ENCODE data around the gene WNK2.

The WNK2 gene

GRCh38 chr9:93164085-93164484, 19.9 kb upstream of the WNK2 start:
- no peak for DNase-seq

- no peak for DNase-seq
Measured at GRCh38 chr9:93166699-93167098, 17.2 kb upstream of the WNK2 start.

DNA sequence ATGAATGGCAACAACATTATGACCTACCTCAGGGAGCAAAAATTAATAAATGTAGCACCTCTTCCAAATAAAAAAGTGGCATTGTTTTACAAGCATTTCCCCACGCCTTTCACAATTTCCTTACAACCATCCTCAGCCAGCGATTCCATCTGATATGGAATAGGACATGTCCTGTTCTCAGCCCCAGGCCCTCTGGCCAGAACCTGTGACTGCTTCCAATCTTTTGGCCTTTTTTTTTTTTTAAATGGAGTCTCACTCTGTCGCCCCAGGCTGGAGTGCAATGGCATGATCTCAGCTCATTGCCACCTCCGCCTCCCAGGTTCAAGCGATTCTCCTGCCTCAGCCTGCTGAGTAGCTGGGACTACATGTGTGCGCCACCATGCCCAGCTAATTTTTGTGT, 16.8 kb upstream of the WNK2 start:
- DNase-seq: no peak

DNA sequence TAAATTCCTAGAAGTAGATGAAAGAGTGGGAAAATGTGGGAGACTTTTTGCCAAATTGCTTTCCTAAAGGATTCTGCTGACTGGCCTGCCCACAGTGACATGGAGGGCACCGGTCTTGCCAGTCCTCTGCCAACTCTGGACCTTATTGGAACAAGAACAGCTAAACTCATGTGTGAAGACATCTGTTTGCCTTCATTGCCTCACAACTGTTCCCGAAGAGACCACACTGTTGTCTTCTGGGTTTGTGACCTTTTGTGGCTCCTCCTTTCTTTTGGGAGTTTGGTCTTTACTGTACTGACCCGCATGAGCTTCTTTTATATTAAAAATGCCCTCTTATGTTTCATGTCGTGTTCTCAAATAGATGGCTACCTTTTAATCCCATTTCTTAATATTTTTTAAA, 16.1 kb upstream of the WNK2 start:
- DNase-seq: no peak

DNA sequence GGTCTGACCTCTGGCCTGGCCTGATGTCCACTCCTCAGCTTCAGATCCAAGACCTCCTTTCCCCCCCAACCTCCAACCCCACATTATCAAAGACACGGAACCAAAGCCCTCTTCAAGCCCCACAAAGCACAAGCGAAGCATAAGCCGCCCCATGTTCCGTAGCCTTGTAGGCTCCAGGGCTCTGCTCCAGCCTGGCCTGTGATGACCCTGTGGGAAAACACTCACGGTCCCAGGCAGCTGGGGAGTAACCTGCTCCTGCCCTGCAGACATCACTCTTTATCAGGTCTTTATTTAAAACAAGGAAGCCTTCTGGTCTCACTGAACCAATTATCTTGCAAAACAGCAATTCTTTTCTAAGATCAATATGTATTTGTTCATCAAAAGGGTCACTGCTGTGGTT, 15.4 kb upstream of the WNK2 start:
- DNase-seq: no peak

- no peak for DNase-seq
Measured at GRCh38 chr9:93169444-93169843, 14.5 kb upstream of the WNK2 start.

DNA sequence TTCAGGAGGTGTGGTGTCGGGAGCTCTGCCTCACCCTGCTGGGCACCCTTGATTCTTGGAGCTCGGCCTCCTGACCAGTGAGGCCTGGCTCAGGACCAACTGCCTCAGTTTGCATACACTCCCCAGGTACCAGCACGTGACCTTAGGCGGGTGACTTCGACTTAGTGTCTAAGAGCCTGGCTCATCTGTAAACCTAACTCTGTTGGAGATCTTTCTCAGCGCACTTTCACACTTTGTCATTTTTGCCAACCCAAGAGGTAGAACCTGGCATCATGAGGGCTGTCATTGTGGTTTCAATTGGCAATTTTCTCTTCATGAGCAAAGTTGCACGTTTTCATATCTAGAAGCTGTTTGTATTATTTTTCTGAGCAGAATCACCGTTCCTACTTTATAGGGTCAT, 13.4 kb upstream of the WNK2 start:
- no peak for DNase-seq

DNA sequence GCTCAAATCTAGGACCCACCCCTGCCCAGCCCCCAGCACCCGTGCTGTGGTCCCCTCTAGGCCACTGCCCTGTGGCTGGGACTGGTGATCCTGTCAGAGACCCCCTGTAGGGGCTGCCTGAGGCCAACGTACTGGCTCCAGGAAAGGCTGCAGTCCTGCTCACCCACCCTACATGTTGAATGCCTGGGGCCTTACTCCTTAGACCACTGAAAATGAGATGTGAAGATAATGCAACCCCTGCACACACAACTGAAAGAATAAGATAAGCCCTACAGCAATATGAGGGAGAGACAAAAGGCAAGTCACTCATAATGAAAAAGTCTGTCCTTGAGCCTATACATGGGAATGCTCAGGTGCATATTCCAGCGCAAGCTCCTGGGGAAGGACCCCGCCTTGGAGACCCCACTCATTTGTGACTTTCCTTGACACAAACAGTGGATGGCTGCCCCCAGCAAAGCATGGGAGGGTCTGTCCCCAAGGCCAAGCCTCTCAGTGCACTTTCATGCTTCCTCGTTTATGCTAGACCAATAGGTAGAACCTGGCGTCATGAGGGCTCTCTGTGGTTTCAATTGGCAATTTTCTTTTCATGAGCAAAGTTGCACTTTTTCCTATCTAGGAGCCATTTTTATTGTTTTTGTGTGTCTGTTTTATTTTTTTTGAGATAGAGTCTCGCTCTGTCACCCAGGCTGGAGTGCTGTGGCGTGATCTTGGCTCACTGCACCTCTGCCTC, 12.5 kb upstream of the WNK2 start:
- no peak for DNase-seq

GRCh38 chr9:93172666-93173364, 11.1 kb upstream of the WNK2 start:
- DNase-seq: no peak

GRCh38 chr9:93173365-93174051, 10.4 kb upstream of the WNK2 start:
- DNase-seq: no peak

GRCh38 chr9:93174976-93175375, 9.0 kb upstream of the WNK2 start:
- DNase-seq: no peak

- DNase-seq: no peak
Measured at GRCh38 chr9:93177676-93178075, 6.3 kb upstream of the WNK2 start.

DNA sequence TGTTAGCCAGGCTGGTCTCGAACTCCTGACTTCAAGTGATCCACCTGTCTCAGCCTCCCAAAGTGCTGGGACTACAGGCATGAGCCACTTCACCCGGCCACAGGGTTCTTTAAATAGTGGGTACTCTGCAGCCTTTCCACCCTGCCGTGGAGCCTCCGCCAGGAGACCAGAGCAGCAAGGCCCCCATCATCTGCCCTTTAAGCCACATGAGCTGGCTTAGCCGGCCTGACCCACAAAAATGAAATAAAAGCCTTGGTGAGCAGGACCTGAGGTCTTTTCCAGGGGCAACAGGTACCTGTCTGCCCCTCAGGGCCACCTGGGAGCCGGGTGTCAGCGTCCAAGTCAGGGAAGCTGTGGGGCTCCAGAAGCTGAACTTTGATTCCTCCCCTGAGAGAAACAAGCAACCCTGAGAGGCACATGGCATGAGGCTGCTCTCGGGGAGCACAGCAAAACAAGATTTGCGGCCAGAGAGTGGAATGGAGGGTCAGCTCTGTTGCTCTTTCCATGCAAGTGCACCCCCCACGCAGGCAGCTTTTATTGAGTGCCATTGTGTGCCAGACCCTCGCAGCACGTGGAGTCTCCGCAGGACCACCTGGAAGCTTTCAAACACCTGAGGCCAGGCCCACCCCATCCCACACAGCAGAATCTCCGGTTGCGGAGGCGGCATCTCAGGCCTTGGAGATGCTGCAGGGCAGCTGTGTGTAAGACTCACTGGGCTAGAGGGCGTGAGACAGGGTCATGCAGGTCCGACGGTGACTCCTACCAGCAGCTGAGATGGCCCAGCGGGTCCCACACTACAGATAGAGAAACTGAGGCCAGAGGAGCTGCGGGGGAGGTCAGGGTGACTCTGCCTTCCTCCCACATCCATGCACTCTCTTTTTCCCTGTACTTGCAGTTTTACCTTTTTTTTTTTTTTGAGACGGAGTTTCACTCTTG, 4.8 kb upstream of the WNK2 start:
- no peak for DNase-seq

DNA sequence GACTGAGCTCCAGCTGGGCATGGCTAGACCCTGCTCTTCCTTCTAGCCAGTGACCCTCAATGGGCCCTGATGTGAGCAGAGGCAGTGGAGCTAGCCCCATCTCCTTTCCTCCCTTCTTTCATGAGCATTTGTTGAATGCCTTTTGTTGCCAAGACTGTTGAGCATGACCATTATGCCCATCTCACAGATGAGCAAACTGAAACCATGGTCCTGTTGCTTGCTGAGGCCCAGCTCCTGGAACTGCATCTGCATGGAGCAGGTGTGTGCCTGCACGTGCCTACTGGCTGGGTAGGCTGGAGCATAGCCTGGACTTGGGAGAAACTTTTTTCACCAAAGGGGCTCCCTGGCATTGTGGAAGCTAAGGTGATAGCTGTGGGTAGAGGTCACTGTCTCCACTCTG, 3.0 kb upstream of the WNK2 start:
- no peak for DNase-seq

DNA sequence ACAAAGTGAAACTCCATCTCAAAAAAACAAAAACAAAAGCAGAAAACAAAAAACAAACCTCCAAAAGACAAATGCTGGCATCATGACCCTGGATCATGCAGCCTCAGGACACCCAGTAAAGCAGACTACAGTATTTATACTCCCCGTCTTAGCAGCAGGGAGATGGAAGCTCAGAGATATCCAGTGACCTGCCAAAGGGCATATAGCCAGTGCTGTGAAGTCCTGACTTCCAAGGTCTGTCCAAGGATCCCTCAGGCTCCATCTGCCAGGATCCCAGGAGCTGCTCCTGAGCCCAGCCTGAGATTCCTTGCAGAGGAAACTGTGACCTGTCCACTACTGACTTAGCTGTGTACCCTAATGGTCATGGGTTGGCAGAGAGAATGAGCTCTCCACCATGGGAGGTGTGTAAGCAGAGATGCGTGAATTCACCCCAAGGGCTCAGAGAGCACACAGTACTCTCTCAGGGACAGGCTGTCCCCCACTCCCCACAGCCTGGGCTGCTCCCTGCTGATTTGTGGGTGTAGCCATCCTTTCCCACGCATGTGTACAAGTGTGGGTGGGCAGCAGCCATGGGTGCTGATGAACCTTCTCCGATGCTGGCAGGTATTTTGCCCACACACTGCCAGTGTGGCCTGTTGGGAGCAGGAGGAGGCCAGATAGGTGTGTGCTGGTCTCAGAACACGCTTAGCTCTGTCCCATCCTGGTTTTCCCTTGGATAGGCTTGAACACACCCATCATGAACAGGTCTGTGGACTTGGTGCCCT, 2.1 kb upstream of the WNK2 start:
- no peak for DNase-seq

GRCh38 chr9:93182572-93182971, 1.4 kb upstream of the WNK2 start:
- DNase-seq: no peak

GRCh38 chr9:93183131-93183662, 742 bp upstream of the WNK2 start:
- DNase-seq: no peak

DNA sequence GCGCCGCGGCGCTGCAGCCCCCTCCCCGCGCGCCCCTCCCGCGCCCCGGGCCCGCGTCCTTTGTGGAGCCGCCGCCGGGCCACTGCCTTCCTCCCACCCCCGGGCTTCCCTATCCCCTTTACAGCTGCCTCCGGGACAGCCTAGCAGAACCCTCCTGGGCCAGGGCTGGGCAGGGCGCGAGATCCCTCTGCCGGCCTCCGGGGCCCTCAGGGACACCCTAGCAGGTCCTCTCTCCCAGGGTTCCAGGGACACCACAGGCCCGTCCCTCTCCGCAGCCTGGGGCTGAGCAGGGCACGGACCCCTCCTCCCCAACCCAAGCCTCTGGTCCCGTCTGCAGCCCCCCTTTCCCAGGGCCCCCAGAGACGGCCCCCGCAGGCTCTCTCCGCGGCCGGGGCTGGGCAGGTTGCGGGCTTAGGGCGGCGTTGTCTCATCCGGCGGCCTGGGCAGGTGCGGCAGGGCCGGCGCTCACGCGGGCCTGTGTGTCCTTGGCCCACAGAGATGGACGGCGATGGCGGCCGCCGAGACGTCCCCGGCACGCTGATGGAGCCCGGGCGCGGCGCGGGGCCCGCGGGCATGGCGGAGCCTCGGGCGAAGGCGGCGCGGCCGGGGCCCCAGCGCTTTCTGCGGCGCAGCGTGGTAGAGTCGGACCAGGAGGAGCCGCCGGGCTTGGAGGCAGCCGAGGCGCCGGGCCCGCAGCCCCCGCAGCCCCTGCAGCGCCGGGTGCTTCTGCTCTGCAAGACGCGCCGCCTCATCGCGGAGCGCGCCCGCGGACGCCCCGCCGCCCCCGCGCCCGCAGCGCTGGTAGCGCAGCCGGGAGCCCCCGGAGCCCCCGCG, 710 bp downstream of the WNK2 start:
- no peak for DNase-seq

GRCh38 chr9:93185266-93186214, 1.6 kb downstream of the WNK2 start:
- no peak for DNase-seq

Measured in NCI-H748 treated with DMSO at 0.1 percent for 48 hours (cell line).